Globus pallidus (tissue), 1 donor: ENCODE data around the gene SFTA2.

ENCODE experiments used
- DNase-seq: peaks from one replicate; pipeline ENCODE4 v3.0.0-alpha.2; 2015; ENCODE audit warnings: low spot score

The SFTA2 gene

DNA sequence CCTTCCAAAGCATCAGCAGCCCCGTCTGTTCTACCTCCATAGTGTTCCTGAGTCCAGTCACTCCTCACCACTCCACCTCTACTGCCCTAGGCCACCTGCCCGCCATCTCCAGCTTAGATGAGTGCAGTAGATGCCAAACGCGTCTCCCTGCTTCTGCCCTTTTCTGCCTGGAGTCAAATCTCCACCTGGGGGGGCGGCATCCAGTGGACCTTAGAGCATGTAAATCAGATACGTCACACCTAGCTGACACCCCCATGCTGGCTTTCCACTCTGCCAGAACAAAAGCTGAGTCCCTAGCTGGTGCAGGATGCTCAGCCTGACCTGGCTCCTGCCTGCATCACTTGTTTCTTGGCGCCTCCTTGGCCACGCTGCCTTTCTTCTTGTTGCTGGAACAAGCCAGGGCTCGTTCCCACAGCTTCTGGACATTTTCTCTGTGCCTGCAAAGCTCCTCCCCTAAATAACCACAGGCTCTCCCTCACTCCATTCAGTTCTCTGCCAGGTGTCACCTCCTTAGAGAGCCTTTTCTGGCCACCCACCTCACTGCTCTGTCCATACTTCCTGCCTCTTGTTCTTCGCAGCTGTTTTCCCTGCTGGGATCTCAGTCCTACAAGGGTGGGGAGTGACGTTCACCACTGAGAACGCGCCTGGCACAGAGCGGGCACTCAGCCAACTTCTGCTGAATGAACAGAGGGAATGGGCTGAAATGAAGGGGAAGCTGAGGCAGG is 41.9 kb downstream of the SFTA2 start:
- DNase-seq = peak; percentile 93

DNA sequence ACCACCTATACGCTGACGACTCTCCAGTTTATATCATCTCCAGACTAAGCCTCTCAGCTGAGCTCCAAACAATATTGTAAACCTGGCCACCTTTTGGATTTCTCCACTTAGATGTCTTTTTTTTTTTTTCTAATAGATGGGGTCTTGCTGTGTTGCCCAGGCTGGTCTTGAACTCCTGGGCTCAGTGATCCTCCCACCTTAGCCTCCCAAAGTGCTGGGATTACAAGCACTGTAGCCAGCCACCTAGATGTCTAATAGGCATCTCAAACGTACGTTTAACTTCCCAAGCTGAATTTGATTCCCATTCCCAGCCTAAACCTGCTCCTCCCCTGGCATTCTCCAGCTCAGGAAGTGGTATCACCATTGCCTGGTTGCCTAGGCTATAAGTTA is 42.5 kb downstream of the SFTA2 start:
- DNase-seq = no peak

DNA sequence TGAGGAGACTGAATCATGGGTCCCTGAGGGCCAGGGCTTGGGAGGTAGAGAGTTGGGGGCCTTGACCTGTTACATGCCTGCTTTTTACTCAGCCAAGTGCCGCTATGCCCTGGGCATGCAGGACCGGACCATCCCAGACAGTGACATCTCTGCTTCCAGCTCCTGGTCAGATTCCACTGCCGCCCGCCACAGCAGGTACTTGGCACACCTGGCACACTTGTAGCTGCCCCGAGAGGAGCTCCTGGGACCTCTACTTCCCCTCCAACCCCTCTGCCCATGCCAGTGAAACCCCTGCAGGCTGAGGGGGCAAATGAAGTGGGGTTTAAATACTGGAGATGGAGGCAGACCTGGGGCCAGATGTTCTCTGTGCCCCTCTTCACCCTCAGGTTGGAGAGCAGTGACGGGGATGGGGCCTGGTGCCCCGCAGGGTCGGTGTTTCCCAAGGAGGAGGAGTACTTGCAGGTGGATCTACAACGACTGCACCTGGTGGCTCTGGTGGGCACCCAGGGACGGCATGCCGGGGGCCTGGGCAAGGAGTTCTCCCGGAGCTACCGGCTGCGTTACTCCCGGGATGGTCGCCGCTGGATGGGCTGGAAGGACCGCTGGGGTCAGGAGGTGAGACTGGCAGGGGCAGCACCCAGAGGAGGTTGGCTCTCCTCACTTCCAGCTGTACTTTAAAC is 43.0 kb downstream of the SFTA2 start:
- DNase-seq = no peak

DNA sequence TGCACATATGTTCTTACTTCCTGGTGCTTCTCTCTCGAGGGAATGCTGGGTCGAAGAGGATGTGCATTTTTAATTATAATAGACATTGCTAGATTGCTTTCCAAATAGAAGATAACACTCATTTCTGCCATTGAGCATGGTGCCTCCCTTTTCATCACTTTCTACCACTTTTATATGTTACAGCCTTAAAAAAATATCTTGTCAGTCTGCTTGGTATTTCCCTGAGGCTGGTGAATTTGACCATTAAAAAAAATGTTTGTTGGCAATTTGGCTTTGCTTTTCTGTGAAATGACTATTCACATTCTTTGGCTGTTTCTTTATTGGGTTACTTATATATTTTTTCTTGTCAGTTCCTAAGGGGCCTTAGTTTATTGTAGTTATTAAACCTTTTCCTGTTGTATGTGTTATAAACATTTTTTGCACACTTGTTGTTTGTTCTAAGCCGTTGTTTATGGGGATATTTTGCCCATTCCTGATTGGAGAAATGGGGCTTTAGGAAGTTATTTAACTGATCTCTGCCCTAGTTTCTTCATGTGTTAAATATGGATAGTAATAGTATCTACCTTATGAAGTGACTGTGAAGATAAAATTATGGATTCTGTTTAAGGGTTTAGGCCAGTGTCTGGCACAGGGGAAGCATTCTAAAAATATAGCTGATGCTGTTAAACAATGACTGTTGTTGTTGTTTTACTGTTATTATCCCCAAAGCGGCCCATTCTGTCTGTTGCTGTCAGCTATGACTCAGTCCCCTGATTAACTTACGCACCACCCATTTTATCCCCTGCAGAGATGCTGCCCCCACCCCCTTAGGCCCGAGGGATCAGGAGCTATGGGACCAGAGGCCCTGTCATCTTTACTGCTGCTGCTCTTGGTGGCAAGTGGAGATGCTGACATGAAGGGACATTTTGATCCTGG is 43.8 kb downstream of the SFTA2 start:
- peak; percentile 77 for DNase-seq

DNA sequence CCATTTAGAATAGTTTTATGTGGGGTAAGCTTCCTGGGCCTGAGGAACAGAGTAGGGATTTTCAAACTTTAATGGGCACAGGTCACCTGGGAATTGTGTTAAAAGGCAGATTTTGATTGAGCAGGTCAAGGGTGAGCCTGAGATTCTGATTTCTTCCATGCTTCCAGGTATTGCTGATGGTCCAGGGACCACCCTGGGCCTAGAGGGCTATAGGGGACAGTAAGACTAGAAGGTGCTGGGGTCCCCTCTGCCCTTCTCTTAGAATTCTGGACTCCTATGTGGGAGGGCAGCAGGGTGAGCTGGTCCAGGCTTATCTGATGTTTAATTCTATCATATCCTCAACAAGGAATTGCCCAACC is 45.1 kb downstream of the SFTA2 start:
- no peak for DNase-seq

DNA sequence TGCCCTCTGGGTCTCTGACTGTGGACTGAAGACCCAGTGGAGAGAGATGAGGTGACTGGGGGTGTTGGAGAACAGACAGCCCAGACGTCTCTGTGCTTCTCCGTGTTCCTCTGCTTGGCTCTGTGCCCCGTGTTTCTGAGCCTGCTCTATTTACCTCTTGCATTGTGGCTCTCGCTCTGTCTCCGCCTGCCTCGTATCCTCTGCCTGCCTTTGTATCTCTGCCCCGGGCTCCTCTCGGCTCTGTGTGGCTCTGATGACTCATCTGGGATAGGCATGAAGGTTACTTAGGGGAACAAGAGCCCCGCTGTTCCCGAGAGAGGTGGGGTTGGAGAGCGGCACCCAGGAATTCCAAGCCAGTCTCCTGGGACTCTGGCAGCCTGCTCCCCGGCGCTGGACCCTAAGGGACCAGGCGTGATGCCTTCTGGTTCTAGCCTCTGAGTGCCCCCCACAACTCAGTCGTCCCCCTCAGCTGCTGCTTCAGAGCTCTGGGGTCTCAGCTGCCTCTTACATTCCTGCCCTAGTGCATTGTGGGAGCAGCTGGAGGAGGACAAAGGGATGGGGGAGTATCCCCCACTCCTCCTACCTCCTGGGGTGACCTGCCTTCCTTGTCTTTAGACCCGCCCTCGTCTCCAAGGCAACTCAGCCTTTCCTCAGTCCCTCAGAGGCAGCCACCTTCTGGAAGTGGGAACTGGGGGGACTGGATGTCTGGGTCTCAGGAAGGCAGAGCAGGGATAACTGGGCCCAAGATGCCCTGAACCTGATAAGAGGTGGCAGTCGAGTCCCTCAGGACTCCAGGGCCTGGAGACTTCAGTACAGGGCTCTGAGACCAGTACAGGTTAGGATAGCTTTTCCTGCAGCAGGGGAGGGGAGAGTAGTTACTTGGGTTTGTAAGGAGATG is 45.7 kb downstream of the SFTA2 start:
- peak; percentile 78 for DNase-seq

DNA sequence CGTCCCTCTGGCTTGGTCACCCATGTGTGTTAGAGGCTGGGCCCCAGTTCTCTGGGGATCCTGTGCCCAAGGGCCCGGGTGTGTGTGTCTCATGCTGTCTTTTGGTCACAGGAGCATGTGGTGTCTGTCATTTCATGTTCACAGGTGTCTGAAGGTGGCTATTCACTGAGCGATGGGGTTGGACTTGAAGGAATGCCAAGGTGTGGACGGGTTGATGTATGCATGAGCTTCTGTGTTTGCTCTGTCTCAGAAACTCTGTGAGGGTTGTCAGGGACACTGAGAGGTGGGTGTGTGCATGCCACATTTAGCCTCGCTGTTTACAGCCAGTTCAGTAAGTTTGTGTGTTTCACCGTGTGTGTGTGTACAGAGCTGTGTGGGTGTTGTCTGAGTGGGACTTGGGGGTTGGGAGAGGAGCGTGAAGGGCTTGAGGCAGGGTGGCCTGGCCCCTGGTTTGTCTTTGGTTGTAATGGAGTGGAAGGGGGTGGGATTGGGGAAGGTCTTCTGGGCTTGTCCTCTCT is 46.4 kb downstream of the SFTA2 start:
- peak; percentile 68 for DNase-seq

DNA sequence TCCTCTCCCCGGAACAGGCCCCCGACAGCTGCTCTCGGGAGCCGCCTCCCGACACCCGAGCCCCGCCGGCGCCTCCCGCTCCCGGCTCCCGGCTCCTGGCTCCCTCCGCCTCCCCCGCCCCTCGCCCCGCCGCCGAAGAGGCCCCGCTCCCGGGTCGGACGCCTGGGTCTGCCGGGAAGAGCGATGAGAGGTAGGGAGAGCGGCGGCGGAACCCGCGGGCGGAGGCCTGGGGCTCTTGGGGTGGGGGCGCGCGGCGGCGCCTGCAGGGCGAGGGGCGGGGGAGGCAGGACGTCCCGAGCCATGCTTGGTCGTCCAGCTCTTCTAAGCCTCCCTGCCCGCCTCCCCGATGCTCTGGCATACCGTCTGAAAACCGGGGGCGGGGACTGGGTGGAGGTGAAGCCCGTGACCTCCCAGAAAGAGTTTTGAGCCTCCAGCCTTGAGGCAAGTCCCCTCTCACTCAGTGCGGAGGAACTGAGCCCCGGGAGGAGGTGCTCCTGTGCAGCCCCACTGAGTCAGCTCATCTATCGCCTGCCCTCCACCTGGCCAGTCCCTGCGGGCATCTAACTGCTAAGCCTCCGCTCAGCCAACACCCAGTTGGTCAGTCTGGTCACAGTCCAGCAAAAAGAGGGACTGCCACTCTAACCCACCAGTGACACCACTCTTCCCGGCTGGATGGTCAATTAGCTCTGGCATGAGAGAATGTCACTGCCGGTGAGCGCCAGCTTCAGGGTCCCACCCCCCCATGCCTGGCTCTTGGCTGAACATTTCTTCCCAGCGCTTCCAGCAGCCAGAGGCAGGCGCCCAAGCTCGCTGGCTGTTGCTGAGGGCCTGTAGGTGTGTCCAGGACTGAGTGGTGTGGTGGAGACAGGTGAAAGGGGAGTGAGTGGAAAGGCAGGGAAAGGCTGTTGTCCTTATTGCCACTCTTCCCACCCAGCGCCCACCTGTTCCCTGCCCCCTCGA is 47.2 kb downstream of the SFTA2 start:
- peak; percentile 75 for DNase-seq

DNA sequence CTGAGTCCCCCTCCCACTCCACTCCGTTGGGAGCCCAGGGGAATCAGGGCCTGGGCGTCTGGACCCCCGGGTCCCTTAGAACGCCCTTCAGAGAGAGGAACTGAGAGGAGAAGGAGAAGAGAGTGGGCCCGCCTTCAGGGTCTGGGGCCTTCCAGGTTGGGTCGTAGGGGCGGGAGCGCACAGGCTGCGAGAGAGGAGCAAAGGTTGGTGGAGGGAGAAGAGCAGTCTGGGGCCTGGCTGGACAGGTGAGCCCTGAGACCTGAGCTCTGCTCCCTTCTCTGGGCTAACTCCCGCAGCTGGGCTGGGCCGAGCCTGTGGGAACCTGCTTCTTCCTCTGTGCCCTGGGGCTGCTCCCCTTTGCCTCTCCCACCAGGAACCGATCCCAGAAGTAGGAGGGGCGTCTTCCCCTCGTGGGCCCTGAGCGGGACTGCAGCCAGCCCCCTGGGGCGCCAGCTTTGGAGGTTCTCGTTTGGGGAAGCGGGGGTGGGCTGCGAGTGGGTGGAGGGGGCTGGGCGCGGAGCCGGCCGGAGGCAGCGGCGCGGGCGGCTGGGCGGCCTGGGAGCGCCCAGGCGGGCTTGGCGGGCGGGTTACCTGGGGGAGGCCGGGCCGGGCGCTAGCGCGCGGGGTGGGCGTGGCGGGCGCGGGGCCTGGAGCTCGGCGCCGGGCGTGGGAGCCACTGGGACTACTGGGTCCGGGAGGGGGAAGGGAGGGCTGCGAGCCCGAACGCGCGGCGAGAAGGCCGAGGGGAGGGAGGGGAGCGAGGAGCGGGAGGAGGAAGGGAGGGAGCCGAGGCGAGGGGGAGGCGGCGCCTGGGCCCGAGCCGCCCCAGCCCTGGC is 48.1 kb downstream of the SFTA2 start, which contains the start of gene DDR1:
Gene DDR1 (plus strand): TSS at position 835 of the 836 bp plus-strand sequence. CDS start 4,211 bp downstream, outside the sequence.
- peak; percentile 91 for DNase-seq

DNA sequence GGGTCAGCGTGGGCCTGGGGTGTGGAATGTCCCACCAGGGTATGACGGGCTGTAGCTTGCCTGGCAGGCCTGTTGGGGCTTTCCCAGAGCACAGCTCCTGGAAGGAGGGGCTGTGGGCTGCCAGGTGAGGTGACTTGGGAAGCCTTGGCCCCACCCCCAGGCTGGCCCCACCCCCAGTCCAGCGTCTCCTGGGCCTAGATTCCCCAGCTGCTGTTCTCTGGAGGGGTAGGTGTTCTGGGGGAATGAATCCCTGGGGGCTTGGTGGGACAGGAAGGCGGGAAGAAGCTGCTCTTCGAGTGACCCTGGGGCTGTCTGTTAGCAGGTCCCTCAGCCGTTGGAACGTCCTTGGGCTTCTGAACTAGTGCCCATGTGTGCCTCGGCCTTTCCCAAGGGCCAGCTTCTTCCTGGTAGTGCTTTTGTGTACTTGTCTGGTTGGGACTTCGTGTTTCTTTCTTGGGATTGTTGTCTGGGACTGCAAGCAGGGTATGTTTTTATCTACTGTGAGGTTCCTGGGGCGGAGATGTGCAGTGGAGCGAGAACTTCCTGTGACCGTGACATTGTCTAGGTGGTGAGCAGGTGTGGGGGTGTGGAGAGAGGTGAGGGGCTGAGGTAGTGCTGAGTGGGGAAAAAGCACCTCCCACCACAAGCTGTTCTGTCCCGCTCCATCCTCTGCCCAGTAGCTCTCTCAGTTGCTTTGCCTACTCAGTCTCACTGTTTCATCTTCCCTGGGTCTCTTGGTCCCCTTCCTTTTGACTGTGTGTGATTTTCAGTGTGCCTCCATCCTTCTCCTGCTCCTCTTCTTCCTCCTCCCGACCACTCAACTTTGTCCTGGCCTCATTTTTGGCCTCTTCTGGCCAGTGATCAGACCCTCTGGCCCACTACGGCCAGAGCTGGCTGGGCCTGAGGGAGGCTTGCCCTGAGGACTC is 48.9 kb downstream of the SFTA2 start:
- no peak for DNase-seq

DNA sequence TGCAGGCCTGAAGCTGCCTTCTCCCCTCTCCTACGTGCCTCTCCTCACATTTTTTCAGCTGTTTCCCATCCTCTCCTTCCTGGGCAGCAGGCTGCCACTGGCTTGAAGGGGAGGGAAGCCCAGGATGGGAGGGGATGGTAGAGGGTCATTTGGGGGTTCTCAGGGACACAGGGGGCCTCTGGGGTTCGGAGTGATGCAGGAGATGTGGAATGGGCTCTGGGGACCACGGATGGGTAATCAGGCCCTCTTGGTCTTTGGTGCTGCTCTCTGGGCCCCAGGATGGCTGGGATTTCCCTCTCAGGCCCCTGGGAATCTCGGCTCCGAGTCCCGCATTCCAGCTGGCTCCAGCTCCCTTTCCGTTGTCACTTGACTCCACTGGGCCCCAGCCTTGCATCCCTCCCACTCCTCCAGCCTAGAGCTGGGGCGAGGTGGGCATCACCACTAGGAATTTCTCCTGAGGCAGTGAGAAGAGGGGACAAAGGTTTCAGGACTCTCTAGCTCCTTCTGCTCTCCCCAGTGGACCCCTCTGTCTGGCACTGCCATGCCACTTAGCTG is 49.7 kb downstream of the SFTA2 start:
- DNase-seq = no peak

DNA sequence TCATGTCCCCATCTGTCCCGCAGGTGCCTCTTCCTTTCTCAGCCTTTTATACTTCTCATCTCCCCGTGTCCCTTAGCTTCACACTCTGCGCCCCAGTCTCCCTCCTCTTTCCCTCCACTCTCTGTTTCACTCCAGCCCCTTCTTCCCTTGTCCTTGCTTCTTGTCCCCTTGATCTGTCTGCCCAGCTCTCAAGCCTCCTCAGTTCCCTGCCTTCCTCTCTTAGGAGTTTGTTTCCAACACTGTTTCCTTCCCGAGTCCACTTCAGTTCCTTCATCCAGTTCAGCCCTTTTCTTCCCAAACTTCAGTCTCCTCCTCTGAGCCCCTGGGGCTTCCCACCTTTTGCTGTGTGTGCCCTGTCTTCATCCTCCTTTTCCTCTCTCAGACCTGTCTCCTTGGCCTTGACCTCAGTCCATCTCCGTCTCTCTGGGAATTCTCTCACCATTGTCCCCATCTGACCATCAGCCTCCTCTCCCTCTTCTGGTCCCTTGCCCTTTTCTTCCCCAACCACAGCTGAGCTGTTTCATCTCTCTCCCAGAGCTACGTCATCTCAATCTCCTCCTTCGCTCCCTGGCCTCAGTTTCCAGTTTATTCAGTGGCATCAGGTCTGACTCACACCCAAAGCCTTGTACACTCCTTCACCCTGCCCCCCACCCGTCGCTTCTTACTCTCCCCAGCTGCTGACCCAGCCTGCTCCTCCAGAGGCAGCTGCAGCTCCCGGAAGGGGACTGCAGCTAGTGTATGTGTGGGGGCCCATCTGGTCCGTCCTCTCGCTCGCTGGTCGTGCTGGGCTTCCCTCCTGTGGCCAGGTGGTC is 50.4 kb downstream of the SFTA2 start:
- peak; percentile 60 for DNase-seq
